ENCODE results near the gene SYCP3. TPM values are rescaled to one million over a fixed set of nuclear protein-coding genes. Genes with fewer than 3 reads are reported as not detected.

SYCP3 gene
- total and polyA plus RNA-seq, 3 donors from 2014 or later = 42.4 to 127 (median 69.4) TPM

- no peak for DNase-seq
- TF ChIP-seq CTCF (IDR thresholded peaks at IDR 0.05) = no peak
- TF ChIP-seq POLR2A (IDR thresholded peaks at IDR 0.05) = no peak
- intact Hi-C loops (cut with DNase I; ENCODE audit: low total_unique reads) = no loop called here
- Histone ChIP-seq H3K4me1 (peaks cover 2% of the 10 kb centered on the region), H3K27ac (no peak overlapping the region), H3K27me3 (no peaks in the 10 kb centered on the region), H3K36me3 (ENCODE audit: low read depth, missing control alignments) (no peaks in the 10 kb centered on the region), H3K9me3 (no peaks in the 10 kb centered on the region), H3K4me3 (no peak overlapping the region)
Observed at GRCh38 chr12:101707131-101707782, 32.0 kb downstream of the SYCP3 start.

GRCh38 chr12:101706403-101706802 is 32.9 kb downstream of the SYCP3 start:
- peaks cover 5% of the 10 kb centered on the region for H3K4me1 ChIP-seq
- TF ChIP-seq CTCF (IDR thresholded peaks at IDR 0.05) = no peak
- TF ChIP-seq POLR2A (IDR thresholded peaks at IDR 0.05) = no peak
- no peaks in the 10 kb centered on the region for H3K27me3 ChIP-seq
- no peak overlapping the region for H3K4me3 ChIP-seq
- H3K9me3 ChIP-seq = no peaks in the 10 kb centered on the region
- 88 to 100% methylated on average over 1 of the region's 1 CpG for WGBS, 2 donors
- intact Hi-C loops (cut with DNase I; ENCODE audit: low total_unique reads) = no loop called here
- H3K36me3 ChIP-seq (ENCODE audit: low read depth, missing control alignments) = no peaks in the 10 kb centered on the region
- DNase-seq = no peak
- no peak overlapping the region for H3K27ac ChIP-seq

GRCh38 chr12:101703487-101703886 is 35.8 kb downstream of the SYCP3 start:
- Histone ChIP-seq H3K9me3 (no peaks in the 10 kb centered on the region), H3K36me3 (ENCODE audit: low read depth, missing control alignments) (no peaks in the 10 kb centered on the region), H3K27me3 (no peaks in the 10 kb centered on the region), H3K4me1 (peaks cover 5% of the 10 kb centered on the region), H3K4me3 (no peak overlapping the region), H3K27ac (no peak overlapping the region)
- intact Hi-C loops (cut with DNase I; ENCODE audit: low total_unique reads) = no loop called here
- 74 to 91% methylated on average over 3 of the region's 3 CpGs for WGBS, 2 donors
- DNase-seq = no peak
- TF ChIP-seq CTCF (IDR thresholded peaks at IDR 0.05) = no peak
- no peak for TF ChIP-seq POLR2A (IDR thresholded peaks at IDR 0.05)

DNA sequence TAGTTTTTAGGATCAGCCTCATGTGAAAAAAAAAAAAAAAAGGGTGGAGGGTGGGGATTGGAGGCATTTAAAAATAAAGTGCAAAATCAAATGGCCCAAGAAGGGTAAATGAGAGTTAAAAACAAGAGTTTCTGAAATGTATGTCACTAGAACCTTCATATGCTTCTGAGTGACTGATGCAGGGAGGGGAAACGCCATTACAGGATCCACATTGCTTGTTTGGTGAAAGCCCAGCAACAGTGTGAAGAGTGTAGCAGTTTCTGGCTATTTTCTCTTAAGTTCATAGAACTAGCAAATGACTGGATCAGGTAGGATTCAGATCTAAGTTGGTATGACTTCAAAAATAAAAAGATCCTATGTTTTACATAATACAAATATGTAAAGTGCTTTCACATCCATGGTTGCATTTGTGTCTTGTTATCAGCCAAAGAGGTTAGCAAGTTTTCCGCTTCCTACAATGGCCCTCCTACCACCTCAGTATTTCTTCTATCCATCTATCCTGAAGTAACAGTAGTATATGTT is 38.9 kb downstream of the SYCP3 start:
- TF ChIP-seq POLR2A (IDR thresholded peaks at IDR 0.05) (no peak), CTCF (IDR thresholded peaks at IDR 0.05) (no peak)
- no peak for DNase-seq
- peaks cover 13% of the 10 kb centered on the region for H3K4me1 ChIP-seq
- WGBS, 2 donors = 79 to 86% methylated on average over 2 of the region's 2 CpGs
- H3K27me3 ChIP-seq = no peaks in the 10 kb centered on the region
- no peaks in the 10 kb centered on the region for H3K9me3 ChIP-seq
- H3K4me3 ChIP-seq = no peak overlapping the region
- H3K27ac ChIP-seq = no peak overlapping the region
- intact Hi-C loops (cut with DNase I; ENCODE audit: low total_unique reads) = no loop called here
- H3K36me3 ChIP-seq (ENCODE audit: low read depth, missing control alignments) = no peaks in the 10 kb centered on the region

GRCh38 chr12:101698800-101699347 is 40.4 kb downstream of the SYCP3 start:
- intact Hi-C loops (cut with DNase I; ENCODE audit: low total_unique reads) = no loop called here
- Histone ChIP-seq H3K36me3 (ENCODE audit: low read depth, missing control alignments) (no peaks in the 10 kb centered on the region), H3K4me1 (peaks cover 13% of the 10 kb centered on the region), H3K9me3 (no peaks in the 10 kb centered on the region), H3K4me3 (peak overlapping the region; percentile 85 to 91), H3K27ac (peak overlapping the region in 1 of 2 donors; percentile 94), H3K27me3 (no peaks in the 10 kb centered on the region)
- no peak for DNase-seq
- 43 to 64% methylated on average over 12 of the region's 12 CpGs for WGBS, 2 donors
- TF ChIP-seq POLR2A (IDR thresholded peaks at IDR 0.05) (no peak), CTCF (IDR thresholded peaks at IDR 0.05) (no peak)
